ENCODE data around the gene EXOC1.

GRCh38 chr4:55864577-55865223, 11.3 kb downstream of the EXOC1 start:
- TF ChIP-seq POLR2A (IDR thresholded peaks at IDR 0.05): no peak
- TF ChIP-seq CTCF (IDR thresholded peaks at IDR 0.05): no peak
- TF ChIP-seq POLR2AphosphoS5 (IDR thresholded peaks at IDR 0.05): no peak

Measured in prostate gland (tissue), 2 donors.